ENCODE data around the gene CKAP2L.

Gene CKAP2L

GRCh38 chr2:112800881-112801583, 36.6 kb upstream of the CKAP2L start:
- H3K27me3 ChIP-seq (ENCODE audit: control insufficient read depth, insufficient read depth, low read length) = no peaks in the 10 kb centered on the region
- no peak overlapping the region for H3K4me3 ChIP-seq (ENCODE audit: low read depth, low read length)
- H3K9ac ChIP-seq (ENCODE audit: low read depth, low read length) = no peak overlapping the region
- no peak overlapping the region for H3K27ac ChIP-seq (ENCODE audit: low read depth, low read length)
- no peaks in the 10 kb centered on the region for H3K36me3 ChIP-seq (ENCODE audit: control insufficient read depth, insufficient read depth, low read length)
- H3K4me1 ChIP-seq (ENCODE audit: control insufficient read depth, insufficient read depth, low read length) = no peaks in the 10 kb centered on the region
- no peaks in the 10 kb centered on the region for H3K9me3 ChIP-seq (ENCODE audit: control insufficient read depth, insufficient read depth, low read length)

GRCh38 chr2:112798979-112799975, 34.9 kb upstream of the CKAP2L start:
- no peaks in the 10 kb centered on the region for H3K36me3 ChIP-seq (ENCODE audit: control insufficient read depth, insufficient read depth, low read length)
- no peaks in the 10 kb centered on the region for H3K27me3 ChIP-seq (ENCODE audit: control insufficient read depth, insufficient read depth, low read length)
- H3K4me3 ChIP-seq (ENCODE audit: low read depth, low read length) = no peak overlapping the region
- H3K9ac ChIP-seq (ENCODE audit: low read depth, low read length) = no peak overlapping the region
- H3K27ac ChIP-seq (ENCODE audit: low read depth, low read length) = no peak overlapping the region
- H3K9me3 ChIP-seq (ENCODE audit: control insufficient read depth, insufficient read depth, low read length) = no peaks in the 10 kb centered on the region
- H3K4me1 ChIP-seq (ENCODE audit: control insufficient read depth, insufficient read depth, low read length) = no peaks in the 10 kb centered on the region

DNA sequence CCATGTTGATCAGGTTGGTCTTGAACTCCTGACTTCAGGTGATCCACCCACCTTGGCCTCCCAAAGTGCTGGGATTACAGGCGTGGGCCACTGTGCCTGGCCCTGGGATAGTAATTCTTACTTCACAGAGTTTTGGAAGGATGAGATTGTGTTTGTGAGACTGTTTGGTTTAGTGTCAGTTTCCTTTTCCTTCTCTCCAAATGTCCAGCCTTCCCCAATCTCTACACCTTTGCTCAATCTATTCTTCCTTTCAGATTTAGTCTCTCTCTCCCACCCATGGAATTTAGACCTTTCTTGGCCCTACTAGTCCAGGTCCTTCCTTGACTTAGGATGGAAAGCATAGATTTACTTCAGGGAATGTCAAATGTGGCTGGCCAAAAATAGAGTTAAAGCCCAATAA, 32.1 kb upstream of the CKAP2L start:
- Histone ChIP-seq H3K9ac (ENCODE audit: low read depth, low read length) (no peak overlapping the region), H3K27me3 (ENCODE audit: control insufficient read depth, insufficient read depth, low read length) (no peaks in the 10 kb centered on the region), H3K4me1 (ENCODE audit: control insufficient read depth, insufficient read depth, low read length) (peaks cover 3% of the 10 kb centered on the region; the same call in 1 of the 2 replicates), H3K36me3 (ENCODE audit: control insufficient read depth, insufficient read depth, low read length) (no peaks in the 10 kb centered on the region), H3K9me3 (ENCODE audit: control insufficient read depth, insufficient read depth, low read length) (no peaks in the 10 kb centered on the region), H3K4me3 (ENCODE audit: low read depth, low read length) (no peak overlapping the region), H3K27ac (ENCODE audit: low read depth, low read length) (no peak overlapping the region)

- no peak overlapping the region for H3K27ac ChIP-seq (ENCODE audit: low read depth, low read length)
- H3K36me3 ChIP-seq (ENCODE audit: control insufficient read depth, insufficient read depth, low read length) = no peaks in the 10 kb centered on the region
- no peaks in the 10 kb centered on the region for H3K9me3 ChIP-seq (ENCODE audit: control insufficient read depth, insufficient read depth, low read length)
- no peak overlapping the region for H3K4me3 ChIP-seq (ENCODE audit: low read depth, low read length)
- H3K9ac ChIP-seq (ENCODE audit: low read depth, low read length) = no peak overlapping the region
- no peaks in the 10 kb centered on the region for H3K27me3 ChIP-seq (ENCODE audit: control insufficient read depth, insufficient read depth, low read length)
- peaks cover 8% of the 10 kb centered on the region; the same call in 1 of the 2 replicates for H3K4me1 ChIP-seq (ENCODE audit: control insufficient read depth, insufficient read depth, low read length)
Measured at GRCh38 chr2:112795774-112796173, 31.4 kb upstream of the CKAP2L start.

DNA sequence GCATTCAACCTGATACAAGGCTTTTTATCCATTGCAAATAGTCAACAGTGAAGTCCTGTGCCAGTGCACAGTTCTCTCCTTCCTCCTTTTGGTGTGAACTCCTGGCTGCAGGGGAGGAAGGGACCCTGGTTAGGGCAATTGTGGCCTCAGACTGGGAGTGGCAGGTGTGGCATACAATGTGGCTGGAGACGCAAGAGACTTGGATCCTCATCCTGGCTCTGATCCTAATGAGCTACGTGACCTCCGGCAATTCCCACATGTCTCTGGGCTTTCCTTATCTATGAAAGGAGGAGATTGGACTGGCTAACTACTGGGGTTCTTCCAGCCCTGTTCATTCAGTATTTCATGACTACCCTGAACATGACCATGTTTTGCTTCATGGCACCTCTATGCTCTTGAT, 30.4 kb upstream of the CKAP2L start:
- Histone ChIP-seq H3K36me3 (ENCODE audit: control insufficient read depth, insufficient read depth, low read length) (no peaks in the 10 kb centered on the region), H3K4me1 (ENCODE audit: control insufficient read depth, insufficient read depth, low read length) (peaks cover 9% of the 10 kb centered on the region; the same call in 1 of the 2 replicates), H3K9ac (ENCODE audit: low read depth, low read length) (no peak overlapping the region), H3K27ac (ENCODE audit: low read depth, low read length) (no peak overlapping the region), H3K9me3 (ENCODE audit: control insufficient read depth, insufficient read depth, low read length) (no peaks in the 10 kb centered on the region), H3K27me3 (ENCODE audit: control insufficient read depth, insufficient read depth, low read length) (no peaks in the 10 kb centered on the region), H3K4me3 (ENCODE audit: low read depth, low read length) (no peak overlapping the region)

DNA sequence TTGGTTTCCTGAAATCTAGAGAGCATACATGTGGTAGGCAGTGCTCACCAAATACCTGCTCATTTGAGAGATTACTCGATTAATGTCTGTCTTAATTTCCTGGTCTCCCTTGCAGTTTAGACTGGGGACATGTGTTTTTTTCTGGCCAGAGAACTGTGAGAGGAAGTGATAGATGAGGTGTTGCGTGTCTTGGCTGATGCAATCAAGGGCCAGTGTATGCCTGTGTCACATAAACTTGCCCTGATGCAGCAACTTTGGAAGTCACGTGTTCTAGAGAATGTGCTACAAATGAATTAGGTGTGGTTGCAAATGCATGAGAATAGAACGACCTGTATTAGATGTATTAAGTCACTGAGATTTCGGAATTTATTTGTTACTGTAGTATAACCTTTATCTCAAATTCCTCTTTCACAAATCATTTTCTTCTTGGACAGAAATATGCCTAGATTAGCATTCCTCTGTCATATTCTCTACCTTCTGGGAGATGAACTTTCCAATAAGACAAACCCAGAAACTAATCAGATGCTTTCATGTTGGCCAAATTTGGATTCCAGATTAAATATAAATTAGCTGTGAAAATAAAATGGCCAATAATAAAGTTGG, 29.8 kb upstream of the CKAP2L start:
- no peaks in the 10 kb centered on the region for H3K27me3 ChIP-seq (ENCODE audit: control insufficient read depth, insufficient read depth, low read length)
- peaks cover 9% of the 10 kb centered on the region; the same call in 1 of the 2 replicates for H3K4me1 ChIP-seq (ENCODE audit: control insufficient read depth, insufficient read depth, low read length)
- no peaks in the 10 kb centered on the region for H3K9me3 ChIP-seq (ENCODE audit: control insufficient read depth, insufficient read depth, low read length)
- H3K27ac ChIP-seq (ENCODE audit: low read depth, low read length) = no peak overlapping the region
- H3K36me3 ChIP-seq (ENCODE audit: control insufficient read depth, insufficient read depth, low read length) = no peaks in the 10 kb centered on the region
- no peak overlapping the region for H3K4me3 ChIP-seq (ENCODE audit: low read depth, low read length)
- no peak overlapping the region for H3K9ac ChIP-seq (ENCODE audit: low read depth, low read length)

- no peak overlapping the region for H3K4me3 ChIP-seq (ENCODE audit: low read depth, low read length)
- no peaks in the 10 kb centered on the region for H3K27me3 ChIP-seq (ENCODE audit: control insufficient read depth, insufficient read depth, low read length)
- no peaks in the 10 kb centered on the region for H3K36me3 ChIP-seq (ENCODE audit: control insufficient read depth, insufficient read depth, low read length)
- no peak overlapping the region for H3K9ac ChIP-seq (ENCODE audit: low read depth, low read length)
- no peak overlapping the region for H3K27ac ChIP-seq (ENCODE audit: low read depth, low read length)
- peaks cover 9% of the 10 kb centered on the region; the same call in 1 of the 2 replicates for H3K4me1 ChIP-seq (ENCODE audit: control insufficient read depth, insufficient read depth, low read length)
- no peaks in the 10 kb centered on the region for H3K9me3 ChIP-seq (ENCODE audit: control insufficient read depth, insufficient read depth, low read length)
Measured at GRCh38 chr2:112793449-112793978, 29.1 kb upstream of the CKAP2L start.

DNA sequence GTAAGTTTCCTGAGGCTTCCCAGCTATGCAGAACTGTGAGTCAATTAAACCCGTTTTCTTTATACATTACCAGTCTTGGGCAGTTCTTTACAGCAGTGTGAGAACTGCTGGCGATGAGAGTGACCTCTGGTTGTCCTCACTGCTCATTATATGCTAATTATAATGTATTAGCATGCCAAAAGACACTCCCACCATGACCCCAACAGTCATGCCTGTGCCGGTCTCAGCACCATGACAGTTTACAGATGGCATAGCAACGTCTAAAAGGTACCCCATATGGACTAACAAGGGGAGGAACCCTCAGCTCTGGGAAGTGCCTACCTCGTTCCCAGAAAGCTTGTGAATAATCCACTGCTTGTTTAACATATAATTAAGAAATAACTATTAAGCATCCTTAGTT, 28.0 kb upstream of the CKAP2L start:
- no peak overlapping the region for H3K9ac ChIP-seq (ENCODE audit: low read depth, low read length)
- H3K4me1 ChIP-seq (ENCODE audit: control insufficient read depth, insufficient read depth, low read length) = peaks cover 9% of the 10 kb centered on the region; the same call in 1 of the 2 replicates
- H3K27me3 ChIP-seq (ENCODE audit: control insufficient read depth, insufficient read depth, low read length) = no peaks in the 10 kb centered on the region
- no peak overlapping the region for H3K27ac ChIP-seq (ENCODE audit: low read depth, low read length)
- no peaks in the 10 kb centered on the region for H3K9me3 ChIP-seq (ENCODE audit: control insufficient read depth, insufficient read depth, low read length)
- no peaks in the 10 kb centered on the region for H3K36me3 ChIP-seq (ENCODE audit: control insufficient read depth, insufficient read depth, low read length)
- no peak overlapping the region for H3K4me3 ChIP-seq (ENCODE audit: low read depth, low read length)

- Histone ChIP-seq H3K4me1 (ENCODE audit: control insufficient read depth, insufficient read depth, low read length) (peaks cover 9% of the 10 kb centered on the region; the same call in 1 of the 2 replicates), H3K9me3 (ENCODE audit: control insufficient read depth, insufficient read depth, low read length) (no peaks in the 10 kb centered on the region), H3K4me3 (ENCODE audit: low read depth, low read length) (no peak overlapping the region), H3K27ac (ENCODE audit: low read depth, low read length) (no peak overlapping the region), H3K27me3 (ENCODE audit: control insufficient read depth, insufficient read depth, low read length) (no peaks in the 10 kb centered on the region), H3K9ac (ENCODE audit: low read depth, low read length) (no peak overlapping the region), H3K36me3 (ENCODE audit: control insufficient read depth, insufficient read depth, low read length) (no peaks in the 10 kb centered on the region)
Measured at GRCh38 chr2:112791693-112792230, 27.4 kb upstream of the CKAP2L start.

DNA sequence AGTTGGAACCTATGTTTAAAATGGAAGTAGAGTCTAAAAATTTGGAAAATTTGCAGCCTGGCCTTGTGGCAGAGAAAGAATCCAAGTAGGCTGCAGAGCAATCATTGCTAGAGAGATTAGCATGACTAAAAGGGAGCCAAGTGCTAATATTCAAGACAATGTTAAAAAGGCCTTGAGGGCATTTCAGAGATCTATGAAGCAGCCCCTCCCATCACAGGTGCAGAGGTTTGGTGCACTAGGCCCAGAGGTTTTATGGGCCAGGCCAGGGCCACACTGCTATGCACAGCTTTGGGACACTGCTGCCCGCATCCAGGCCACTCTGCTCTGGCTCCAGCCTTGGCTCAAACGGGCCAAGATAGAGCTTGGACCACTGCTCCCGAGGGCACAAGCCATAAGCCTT, 26.6 kb upstream of the CKAP2L start:
- Histone ChIP-seq H3K9me3 (ENCODE audit: control insufficient read depth, insufficient read depth, low read length) (no peaks in the 10 kb centered on the region), H3K36me3 (ENCODE audit: control insufficient read depth, insufficient read depth, low read length) (no peaks in the 10 kb centered on the region), H3K27ac (ENCODE audit: low read depth, low read length) (no peak overlapping the region), H3K4me3 (ENCODE audit: low read depth, low read length) (no peak overlapping the region), H3K4me1 (ENCODE audit: control insufficient read depth, insufficient read depth, low read length) (peaks cover 11% of the 10 kb centered on the region), H3K27me3 (ENCODE audit: control insufficient read depth, insufficient read depth, low read length) (no peaks in the 10 kb centered on the region), H3K9ac (ENCODE audit: low read depth, low read length) (no peak overlapping the region)

Measured in HUES48 (cell line).